ENCODE measurements around the gene CFAP97D1.

DNA sequence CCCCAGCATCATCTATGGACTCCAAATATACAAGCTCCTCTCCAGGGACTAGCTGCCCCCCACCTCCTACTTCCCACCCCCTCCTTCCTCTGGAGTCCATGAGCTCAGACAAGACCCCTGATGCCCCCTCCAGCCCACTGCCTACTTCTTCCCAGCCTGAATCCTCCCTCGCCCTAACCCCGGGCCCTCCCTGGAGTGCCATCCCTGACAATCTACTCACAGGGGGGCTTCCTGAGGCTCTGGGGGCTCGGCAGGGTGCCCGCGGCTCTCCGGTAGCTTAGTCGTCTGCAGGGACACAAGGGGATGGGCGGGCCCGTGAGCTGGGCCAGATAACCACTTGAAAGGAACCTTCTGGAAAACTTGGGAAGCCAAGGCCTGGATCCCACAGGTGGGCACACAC is 37.6 kb downstream of the CFAP97D1 start:
- TF ChIP-seq, protein P1, sequence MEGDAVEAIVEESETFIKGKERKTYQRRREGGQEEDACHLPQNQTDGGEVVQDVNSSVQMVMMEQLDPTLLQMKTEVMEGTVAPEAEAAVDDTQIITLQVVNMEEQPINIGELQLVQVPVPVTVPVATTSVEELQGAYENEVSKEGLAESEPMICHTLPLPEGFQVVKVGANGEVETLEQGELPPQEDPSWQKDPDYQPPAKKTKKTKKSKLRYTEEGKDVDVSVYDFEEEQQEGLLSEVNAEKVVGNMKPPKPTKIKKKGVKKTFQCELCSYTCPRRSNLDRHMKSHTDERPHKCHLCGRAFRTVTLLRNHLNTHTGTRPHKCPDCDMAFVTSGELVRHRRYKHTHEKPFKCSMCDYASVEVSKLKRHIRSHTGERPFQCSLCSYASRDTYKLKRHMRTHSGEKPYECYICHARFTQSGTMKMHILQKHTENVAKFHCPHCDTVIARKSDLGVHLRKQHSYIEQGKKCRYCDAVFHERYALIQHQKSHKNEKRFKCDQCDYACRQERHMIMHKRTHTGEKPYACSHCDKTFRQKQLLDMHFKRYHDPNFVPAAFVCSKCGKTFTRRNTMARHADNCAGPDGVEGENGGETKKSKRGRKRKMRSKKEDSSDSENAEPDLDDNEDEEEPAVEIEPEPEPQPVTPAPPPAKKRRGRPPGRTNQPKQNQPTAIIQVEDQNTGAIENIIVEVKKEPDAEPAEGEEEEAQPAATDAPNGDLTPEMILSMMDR (IDR thresholded peaks at IDR 0.05) = no peak
- TF ChIP-seq POLR2A (IDR thresholded peaks at IDR 0.05) (no peak), EP300 (IDR thresholded peaks at IDR 0.05) (no peak)
